ENCODE data around the gene TNFAIP8.

TNFAIP8 gene

GRCh38 chr5:119355685-119356611, at the start of gene TNFAIP8:
TNFAIP8 (plus strand) TSS chr5:119356019; CDS start chr5:119356091, 72 bp downstream.
- DNase-seq: peak; percentile 57

GRCh38 chr5:119307170-119307569, 48.6 kb upstream of the TNFAIP8 start:
- no peak for DNase-seq

- DNase-seq: no peak
Observed at GRCh38 chr5:119309326-119309725, 46.5 kb upstream of the TNFAIP8 start.

- DNase-seq: no peak
Observed at GRCh38 chr5:119311688-119312087, 44.1 kb upstream of the TNFAIP8 start.

- no peak for DNase-seq
Observed at GRCh38 chr5:119312403-119312802, 43.4 kb upstream of the TNFAIP8 start.

- DNase-seq: no peak
Observed at GRCh38 chr5:119313197-119313596, 42.6 kb upstream of the TNFAIP8 start.

GRCh38 chr5:119313658-119314605, 41.9 kb upstream of the TNFAIP8 start:
- DNase-seq: no peak

GRCh38 chr5:119315516-119315949, 40.3 kb upstream of the TNFAIP8 start:
- DNase-seq: peak; percentile 65

- DNase-seq: no peak
Observed at GRCh38 chr5:119316086-119316485, 39.7 kb upstream of the TNFAIP8 start.

- no peak for DNase-seq
Observed at GRCh38 chr5:119316906-119317305, 38.9 kb upstream of the TNFAIP8 start.

- peak; percentile 48 for DNase-seq
Observed at GRCh38 chr5:119318256-119318894, 37.4 kb upstream of the TNFAIP8 start.

GRCh38 chr5:119319401-119319800, 36.4 kb upstream of the TNFAIP8 start:
- no peak for DNase-seq

- DNase-seq: no peak
Observed at GRCh38 chr5:119319890-119320289, 35.9 kb upstream of the TNFAIP8 start.

GRCh38 chr5:119321569-119322311, 34.1 kb upstream of the TNFAIP8 start:
- DNase-seq: no peak

- DNase-seq: no peak
Observed at GRCh38 chr5:119322312-119322947, 33.4 kb upstream of the TNFAIP8 start.

GRCh38 chr5:119322948-119323537, 32.8 kb upstream of the TNFAIP8 start:
- no peak for DNase-seq

GRCh38 chr5:119323601-119324000, 32.2 kb upstream of the TNFAIP8 start:
- no peak for DNase-seq

- DNase-seq: no peak
Observed at GRCh38 chr5:119324842-119325241, 31.0 kb upstream of the TNFAIP8 start.

- peak; percentile 60 for DNase-seq
Observed at GRCh38 chr5:119327018-119327417, 28.8 kb upstream of the TNFAIP8 start.

GRCh38 chr5:119328753-119329602, 26.8 kb upstream of the TNFAIP8 start:
- peak; percentile 74 for DNase-seq

All from CD4-positive, alpha-beta T cell treated with Interleukin-6 for 4 hours (primary cell).